GM10266 (cell line): Measurements from ENCODE around the gene RDH13.
"Not testable (repeated sequence)": the region's sequence is repeated elsewhere in the genome, so short reads cannot be mapped to it uniquely, and the experiment has no call there.

Experiments used
- DNase-seq: peaks from one replicate; pipeline ENCODE4 v3.0.0; 2012; ENCODE audit errors: extremely low spot score
- TF ChIP-seq, protein P1 (sequence below): IDR thresholded peaks from 2 replicates; pipeline ENCODE4 v1.5.1; 2012; ENCODE audit warnings: mild to moderate bottlenecking, low read depth; ENCODE audit not compliant: control insufficient read depth, insufficient read depth; ENCODE audit errors: missing control alignments

RDH13 gene

DNA sequence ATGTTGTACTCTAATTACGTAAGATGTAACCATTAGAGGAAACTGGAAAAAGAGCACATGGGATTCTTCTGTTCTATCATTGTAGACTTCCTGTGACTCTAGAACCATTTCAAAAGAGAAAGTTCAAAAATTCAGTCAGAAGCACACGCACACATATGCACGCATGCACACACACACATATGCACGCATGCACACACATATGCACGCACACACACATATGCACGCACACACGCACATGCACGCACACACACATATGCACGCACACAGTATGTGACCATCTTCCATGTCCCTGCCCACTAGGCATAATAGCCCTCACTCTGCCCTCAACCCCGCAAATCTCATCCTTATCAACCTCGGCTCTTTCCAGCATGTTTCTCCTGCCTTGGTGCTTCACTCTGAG is 38.8 kb downstream of the RDH13 start:
- DNase-seq = no peak
- TF ChIP-seq, protein P1, sequence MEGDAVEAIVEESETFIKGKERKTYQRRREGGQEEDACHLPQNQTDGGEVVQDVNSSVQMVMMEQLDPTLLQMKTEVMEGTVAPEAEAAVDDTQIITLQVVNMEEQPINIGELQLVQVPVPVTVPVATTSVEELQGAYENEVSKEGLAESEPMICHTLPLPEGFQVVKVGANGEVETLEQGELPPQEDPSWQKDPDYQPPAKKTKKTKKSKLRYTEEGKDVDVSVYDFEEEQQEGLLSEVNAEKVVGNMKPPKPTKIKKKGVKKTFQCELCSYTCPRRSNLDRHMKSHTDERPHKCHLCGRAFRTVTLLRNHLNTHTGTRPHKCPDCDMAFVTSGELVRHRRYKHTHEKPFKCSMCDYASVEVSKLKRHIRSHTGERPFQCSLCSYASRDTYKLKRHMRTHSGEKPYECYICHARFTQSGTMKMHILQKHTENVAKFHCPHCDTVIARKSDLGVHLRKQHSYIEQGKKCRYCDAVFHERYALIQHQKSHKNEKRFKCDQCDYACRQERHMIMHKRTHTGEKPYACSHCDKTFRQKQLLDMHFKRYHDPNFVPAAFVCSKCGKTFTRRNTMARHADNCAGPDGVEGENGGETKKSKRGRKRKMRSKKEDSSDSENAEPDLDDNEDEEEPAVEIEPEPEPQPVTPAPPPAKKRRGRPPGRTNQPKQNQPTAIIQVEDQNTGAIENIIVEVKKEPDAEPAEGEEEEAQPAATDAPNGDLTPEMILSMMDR = no peak

DNA sequence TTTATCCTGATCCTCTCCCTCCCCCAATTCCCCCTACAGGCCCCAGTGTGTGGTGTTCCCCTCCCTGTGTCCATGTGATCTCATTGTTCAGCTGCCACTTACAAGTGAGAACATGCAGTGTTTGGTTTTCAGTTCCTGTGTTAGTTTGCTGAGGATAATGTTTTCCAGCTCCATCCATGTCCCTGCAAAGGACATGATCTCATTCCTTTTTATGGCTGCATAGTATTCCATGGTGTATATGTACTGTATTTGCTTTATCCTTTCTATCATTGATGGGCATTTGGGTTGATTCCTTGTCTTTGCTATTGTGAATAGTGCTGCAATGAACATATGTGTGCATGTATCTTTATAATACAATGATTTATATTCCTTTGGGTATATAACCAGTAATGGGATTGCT is 42.6 kb downstream of the RDH13 start:
- DNase-seq = not testable (repeated sequence)

DNA sequence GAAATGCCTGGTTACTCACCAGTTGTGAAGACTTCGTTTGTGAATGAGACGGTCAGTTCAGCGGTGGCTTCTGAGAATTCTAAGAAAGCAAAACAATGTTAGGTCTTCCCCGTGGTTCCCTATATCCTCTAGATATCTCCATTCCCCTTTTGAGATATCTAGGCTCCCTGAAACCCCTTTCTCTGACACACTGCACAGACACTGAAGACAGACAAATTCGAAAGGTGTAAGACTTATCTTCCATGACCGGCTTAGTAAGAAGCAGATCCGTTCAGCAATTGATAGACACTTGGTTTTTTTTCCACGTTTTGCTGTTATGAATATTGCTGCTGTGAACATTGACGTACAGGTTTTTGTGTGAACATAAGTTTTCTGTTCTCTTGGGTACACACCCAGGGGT is 44.3 kb downstream of the RDH13 start:
- DNase-seq = no peak
- TF ChIP-seq, protein P1 = no peak

DNA sequence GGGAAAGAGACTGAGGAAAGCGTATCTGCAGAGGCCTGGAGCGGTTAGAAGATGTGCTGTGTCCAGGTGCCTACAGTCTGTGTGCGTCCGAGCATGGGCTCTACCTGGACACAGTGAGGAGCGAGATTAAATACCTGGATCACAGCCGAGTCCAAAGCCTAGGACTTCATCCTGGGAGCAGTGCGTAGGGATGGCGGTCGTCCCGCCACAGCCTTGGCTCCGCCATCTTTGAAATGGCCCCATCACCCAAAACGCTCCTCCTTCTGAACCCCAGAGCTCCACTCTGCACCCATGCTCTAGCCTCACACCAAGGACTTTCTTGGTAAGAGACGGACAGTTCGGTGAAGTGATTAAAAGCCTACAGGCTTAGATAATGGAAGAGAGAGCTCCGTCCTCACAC is 44.7 kb downstream of the RDH13 start:
- no peak for DNase-seq
- TF ChIP-seq, protein P1 = no peak

DNA sequence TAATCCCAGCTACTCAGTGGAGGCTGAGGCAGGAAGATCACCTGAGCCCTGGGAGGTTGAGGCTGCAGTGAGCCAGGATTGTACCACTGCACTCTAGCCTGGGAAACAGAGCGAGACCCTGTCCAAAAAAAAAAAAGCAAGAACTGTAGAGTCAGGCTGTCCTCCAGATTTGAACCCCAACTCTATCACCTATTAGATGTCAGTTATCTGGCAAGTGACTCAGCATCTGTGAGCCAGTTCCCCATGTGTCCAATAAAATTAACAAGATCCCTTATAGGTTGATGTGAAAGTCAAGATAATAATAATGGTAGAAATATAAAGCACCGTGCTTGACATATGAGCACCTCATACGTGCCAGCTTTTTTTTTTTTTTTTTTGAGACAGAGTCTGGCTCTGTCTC is 46.9 kb downstream of the RDH13 start:
- TF ChIP-seq, protein P1 = no peak
- DNase-seq = no peak

DNA sequence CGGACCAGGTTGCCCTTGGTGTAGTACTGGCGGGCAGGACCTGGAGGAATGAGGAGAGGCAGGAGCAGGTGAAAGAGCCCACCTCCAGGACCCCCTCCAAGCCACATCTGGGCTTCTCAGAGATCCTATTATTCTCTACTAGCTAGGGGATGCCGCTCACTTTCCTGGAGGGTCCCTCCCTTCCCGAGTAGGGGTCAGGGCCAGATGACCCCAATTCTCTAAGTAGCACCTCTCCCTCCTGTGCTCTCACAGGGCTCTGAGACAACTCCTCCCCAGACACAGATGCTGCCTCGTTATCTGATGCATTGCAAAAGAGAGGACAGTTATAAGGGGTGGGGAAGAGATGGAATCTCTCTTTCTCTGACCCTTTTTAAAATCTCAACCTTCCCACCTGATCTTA is 47.8 kb downstream of the RDH13 start:
- TF ChIP-seq, protein P1 = no peak
- no peak for DNase-seq

DNA sequence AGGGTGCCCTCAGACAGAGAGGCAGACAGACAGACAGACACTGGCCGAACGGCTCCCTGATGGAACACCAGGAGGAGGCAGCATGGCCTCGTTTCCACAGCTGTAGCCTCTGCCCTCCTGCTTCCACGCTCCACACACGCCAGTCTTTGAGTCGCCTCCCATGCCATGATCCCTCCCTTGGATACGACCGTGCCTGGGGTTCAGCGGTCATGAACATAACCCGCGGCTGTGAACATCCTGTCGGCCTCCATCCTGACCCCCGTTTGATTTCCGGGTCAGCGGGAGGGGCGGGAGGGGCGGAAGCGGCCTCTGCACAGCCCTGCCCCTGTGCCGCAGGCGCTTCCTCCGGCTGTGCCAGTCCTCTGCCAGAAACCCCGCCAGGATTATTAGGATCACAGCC is 48.2 kb downstream of the RDH13 start:
- TF ChIP-seq, protein P1 = no peak
- no peak for DNase-seq

DNA sequence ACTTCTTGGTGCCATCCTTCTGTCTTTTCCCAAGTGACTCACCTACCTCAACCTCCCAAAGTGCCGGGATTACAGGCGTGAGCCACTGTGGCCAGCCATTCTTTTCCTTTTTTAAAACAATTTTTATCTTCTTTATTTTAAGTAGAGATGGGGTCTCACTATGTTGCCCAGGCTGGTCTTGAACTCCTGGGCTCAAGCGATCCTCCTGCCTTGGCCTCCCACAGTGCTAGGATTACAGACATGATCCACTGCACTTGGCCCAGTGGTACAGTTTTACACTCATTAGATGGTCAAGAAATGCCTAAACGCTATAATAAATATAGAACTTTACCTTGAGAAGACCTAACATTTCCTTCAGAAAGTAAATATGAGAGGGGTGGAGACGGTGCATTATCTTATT is 49.4 kb downstream of the RDH13 start:
- DNase-seq = no peak
- TF ChIP-seq, protein P1 = no peak
